Measurements from ENCODE around the gene DUSP1. TPM values are rescaled to one million over a fixed set of nuclear protein-coding genes. Genes with fewer than 3 reads are reported as not detected.

DUSP1 gene
- total and polyA plus RNA-seq, 9 of the 15 experiments (the other 6 are each of a cell fraction or from before 2014, with no cell fraction given): 2.1 to 14.2 (median 8.5) TPM

DNA sequence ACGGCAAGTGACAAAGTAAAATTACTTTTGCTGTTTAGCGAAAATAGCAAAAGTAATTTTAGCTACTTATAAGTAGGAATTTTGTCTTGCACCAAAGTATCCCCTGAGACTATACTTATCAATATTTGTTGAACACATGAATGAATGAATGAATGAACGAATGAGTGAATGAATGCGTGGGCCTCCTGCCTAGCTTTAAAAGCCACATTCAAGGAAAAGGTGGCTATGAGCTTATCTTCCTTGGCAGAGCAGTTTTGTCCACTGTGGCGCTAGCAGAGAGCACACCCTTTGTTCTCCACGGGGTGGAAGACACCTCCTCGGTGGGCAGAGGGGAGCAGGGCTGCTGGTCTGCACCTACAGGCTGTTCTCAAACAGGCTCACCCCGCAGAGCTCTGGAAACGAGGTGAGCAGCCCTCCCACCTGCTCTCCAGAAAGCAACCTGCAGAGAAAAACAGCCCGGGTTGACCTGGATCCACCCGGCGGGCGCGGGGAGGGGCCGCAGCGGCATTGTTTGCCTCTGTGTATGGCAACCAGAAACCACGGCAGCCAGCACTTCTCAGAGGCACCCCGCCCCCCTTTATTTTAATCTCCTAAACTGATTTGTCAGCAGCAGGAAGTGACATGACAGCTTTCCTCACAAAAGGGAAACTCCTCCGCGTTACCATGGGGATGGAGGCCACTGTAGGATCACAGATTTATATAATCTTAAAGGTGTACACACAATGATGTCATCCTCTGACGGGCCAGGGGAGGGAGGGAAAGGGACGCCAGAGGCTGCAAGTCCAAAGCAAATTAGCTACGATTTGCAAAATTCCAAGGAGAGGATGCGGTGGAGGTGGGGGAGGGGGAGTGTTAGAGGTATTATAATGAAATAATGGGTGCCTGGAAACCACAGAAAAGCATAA lies 5.9 kb downstream of the DUSP1 start (continued):
- TF ChIP-seq, protein P1, sequence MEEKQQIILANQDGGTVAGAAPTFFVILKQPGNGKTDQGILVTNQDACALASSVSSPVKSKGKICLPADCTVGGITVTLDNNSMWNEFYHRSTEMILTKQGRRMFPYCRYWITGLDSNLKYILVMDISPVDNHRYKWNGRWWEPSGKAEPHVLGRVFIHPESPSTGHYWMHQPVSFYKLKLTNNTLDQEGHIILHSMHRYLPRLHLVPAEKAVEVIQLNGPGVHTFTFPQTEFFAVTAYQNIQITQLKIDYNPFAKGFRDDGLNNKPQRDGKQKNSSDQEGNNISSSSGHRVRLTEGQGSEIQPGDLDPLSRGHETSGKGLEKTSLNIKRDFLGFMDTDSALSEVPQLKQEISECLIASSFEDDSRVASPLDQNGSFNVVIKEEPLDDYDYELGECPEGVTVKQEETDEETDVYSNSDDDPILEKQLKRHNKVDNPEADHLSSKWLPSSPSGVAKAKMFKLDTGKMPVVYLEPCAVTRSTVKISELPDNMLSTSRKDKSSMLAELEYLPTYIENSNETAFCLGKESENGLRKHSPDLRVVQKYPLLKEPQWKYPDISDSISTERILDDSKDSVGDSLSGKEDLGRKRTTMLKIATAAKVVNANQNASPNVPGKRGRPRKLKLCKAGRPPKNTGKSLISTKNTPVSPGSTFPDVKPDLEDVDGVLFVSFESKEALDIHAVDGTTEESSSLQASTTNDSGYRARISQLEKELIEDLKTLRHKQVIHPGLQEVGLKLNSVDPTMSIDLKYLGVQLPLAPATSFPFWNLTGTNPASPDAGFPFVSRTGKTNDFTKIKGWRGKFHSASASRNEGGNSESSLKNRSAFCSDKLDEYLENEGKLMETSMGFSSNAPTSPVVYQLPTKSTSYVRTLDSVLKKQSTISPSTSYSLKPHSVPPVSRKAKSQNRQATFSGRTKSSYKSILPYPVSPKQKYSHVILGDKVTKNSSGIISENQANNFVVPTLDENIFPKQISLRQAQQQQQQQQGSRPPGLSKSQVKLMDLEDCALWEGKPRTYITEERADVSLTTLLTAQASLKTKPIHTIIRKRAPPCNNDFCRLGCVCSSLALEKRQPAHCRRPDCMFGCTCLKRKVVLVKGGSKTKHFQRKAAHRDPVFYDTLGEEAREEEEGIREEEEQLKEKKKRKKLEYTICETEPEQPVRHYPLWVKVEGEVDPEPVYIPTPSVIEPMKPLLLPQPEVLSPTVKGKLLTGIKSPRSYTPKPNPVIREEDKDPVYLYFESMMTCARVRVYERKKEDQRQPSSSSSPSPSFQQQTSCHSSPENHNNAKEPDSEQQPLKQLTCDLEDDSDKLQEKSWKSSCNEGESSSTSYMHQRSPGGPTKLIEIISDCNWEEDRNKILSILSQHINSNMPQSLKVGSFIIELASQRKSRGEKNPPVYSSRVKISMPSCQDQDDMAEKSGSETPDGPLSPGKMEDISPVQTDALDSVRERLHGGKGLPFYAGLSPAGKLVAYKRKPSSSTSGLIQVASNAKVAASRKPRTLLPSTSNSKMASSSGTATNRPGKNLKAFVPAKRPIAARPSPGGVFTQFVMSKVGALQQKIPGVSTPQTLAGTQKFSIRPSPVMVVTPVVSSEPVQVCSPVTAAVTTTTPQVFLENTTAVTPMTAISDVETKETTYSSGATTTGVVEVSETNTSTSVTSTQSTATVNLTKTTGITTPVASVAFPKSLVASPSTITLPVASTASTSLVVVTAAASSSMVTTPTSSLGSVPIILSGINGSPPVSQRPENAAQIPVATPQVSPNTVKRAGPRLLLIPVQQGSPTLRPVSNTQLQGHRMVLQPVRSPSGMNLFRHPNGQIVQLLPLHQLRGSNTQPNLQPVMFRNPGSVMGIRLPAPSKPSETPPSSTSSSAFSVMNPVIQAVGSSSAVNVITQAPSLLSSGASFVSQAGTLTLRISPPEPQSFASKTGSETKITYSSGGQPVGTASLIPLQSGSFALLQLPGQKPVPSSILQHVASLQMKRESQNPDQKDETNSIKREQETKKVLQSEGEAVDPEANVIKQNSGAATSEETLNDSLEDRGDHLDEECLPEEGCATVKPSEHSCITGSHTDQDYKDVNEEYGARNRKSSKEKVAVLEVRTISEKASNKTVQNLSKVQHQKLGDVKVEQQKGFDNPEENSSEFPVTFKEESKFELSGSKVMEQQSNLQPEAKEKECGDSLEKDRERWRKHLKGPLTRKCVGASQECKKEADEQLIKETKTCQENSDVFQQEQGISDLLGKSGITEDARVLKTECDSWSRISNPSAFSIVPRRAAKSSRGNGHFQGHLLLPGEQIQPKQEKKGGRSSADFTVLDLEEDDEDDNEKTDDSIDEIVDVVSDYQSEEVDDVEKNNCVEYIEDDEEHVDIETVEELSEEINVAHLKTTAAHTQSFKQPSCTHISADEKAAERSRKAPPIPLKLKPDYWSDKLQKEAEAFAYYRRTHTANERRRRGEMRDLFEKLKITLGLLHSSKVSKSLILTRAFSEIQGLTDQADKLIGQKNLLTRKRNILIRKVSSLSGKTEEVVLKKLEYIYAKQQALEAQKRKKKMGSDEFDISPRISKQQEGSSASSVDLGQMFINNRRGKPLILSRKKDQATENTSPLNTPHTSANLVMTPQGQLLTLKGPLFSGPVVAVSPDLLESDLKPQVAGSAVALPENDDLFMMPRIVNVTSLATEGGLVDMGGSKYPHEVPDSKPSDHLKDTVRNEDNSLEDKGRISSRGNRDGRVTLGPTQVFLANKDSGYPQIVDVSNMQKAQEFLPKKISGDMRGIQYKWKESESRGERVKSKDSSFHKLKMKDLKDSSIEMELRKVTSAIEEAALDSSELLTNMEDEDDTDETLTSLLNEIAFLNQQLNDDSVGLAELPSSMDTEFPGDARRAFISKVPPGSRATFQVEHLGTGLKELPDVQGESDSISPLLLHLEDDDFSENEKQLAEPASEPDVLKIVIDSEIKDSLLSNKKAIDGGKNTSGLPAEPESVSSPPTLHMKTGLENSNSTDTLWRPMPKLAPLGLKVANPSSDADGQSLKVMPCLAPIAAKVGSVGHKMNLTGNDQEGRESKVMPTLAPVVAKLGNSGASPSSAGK (IDR thresholded peaks at IDR 0.05): no peak; the same call in 1 of the 2 replicates
- TF ChIP-seq ARID1B (IDR thresholded peaks at IDR 0.05): peak; percentile 62; the same call in 1 of the 2 replicates
- no peak for TF ChIP-seq ESRRA (IDR thresholded peaks at IDR 0.05; ENCODE audit: borderline replicate concordance, low read depth)
- TF ChIP-seq CBX8 (IDR thresholded peaks at IDR 0.05; ENCODE audit: borderline replicate concordance, extremely low read depth, low read depth, low read length, poor library complexity, severe bottlenecking): no peak
- TF ChIP-seq ZNF124 (CRISPR knock-in tag; IDR thresholded peaks at IDR 0.05): no peak
- no peak for TF ChIP-seq CCAR2 (IDR thresholded peaks at IDR 0.05; ENCODE audit: low read depth, low read length)
- TF ChIP-seq ZNF197 (CRISPR knock-in tag; IDR thresholded peaks at IDR 0.05; ENCODE audit: low read depth): 0 out of 2 replicates have a peak, but pooled peaks have one; percentile 29
- no peak for TF ChIP-seq CREBBP (IDR thresholded peaks at IDR 0.05; ENCODE audit: low read depth, low read length)
- TF ChIP-seq KDM1A (IDR thresholded peaks at IDR 0.05): peak; percentile 97 to 98
- TF ChIP-seq EGR1 (conservative IDR thresholded peaks at IDR 0.05): peak; percentile 59
- TF ChIP-seq FOXM1 (IDR thresholded peaks at IDR 0.05; ENCODE audit: low read depth): no peak
- TF ChIP-seq FOXM1 (CRISPR knock-in tag; IDR thresholded peaks at IDR 0.05; ENCODE audit: low read depth): no peak
- no peak for TF ChIP-seq NR2C2 (CRISPR knock-in tag; IDR thresholded peaks at IDR 0.05)
- TF ChIP-seq NR2C2 (tag; IDR thresholded peaks at IDR 0.05): peak; percentile 45; the same call in 1 of the 2 replicates
- TF ChIP-seq MEF2A (IDR thresholded peaks at IDR 0.05; ENCODE audit: control insufficient read depth, low read depth, low read length): peak; percentile 33; the same call in 1 of the 2 replicates
- peak; percentile 45; the same call in 1 of the 2 replicates for TF ChIP-seq POLR2AphosphoS5 (IDR thresholded peaks at IDR 0.05; ENCODE audit: control insufficient read depth, insufficient read depth, low read depth, low read length)
